Measurements from ENCODE around the gene PTGS1.

Gene PTGS1

GRCh38 chr9:122376796-122377195, 6.0 kb downstream of the PTGS1 start:
- DNase-seq, result no peak

- no peak for DNase-seq
Measured at GRCh38 chr9:122377241-122378164, 6.7 kb downstream of the PTGS1 start.

DNA sequence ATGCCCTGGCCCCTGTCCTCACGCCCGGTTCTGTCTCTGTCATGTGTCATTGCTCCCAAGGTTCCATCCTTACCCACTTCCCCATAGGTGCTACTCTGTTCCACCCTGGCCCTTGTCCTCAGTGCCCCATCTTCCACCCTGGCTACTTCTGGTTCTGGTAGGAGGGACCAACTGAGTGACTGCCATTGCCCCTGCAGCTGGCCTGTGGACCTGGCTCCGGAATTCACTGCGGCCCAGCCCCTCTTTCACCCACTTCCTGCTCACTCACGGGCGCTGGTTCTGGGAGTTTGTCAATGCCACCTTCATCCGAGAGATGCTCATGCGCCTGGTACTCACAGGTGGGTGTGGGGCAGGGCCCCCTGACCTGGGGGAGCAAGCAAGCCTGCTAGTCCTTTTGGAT, 7.4 kb downstream of the PTGS1 start:
- no peak for DNase-seq

DNA sequence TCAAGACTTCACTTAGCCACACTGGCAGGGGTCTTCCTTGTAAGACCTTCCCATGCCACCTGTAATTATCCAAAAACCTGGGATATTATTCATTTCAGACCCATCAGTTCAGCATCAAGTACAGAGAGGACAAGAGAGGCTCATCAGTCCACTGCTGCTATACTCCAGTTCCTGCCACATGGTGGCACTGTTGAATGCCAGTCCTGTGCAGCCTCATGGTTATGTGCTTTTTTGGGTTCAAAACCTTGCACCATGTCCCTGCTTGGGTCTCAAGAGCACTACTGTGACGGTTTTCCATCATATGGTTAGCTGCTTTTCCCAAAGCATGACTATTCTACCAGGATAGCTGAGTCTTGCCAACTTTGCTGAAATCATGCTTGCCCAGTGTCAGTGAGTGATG, 8.5 kb downstream of the PTGS1 start:
- DNase-seq, result no peak

GRCh38 chr9:122380293-122380692, 9.5 kb downstream of the PTGS1 start:
- no peak for DNase-seq

DNA sequence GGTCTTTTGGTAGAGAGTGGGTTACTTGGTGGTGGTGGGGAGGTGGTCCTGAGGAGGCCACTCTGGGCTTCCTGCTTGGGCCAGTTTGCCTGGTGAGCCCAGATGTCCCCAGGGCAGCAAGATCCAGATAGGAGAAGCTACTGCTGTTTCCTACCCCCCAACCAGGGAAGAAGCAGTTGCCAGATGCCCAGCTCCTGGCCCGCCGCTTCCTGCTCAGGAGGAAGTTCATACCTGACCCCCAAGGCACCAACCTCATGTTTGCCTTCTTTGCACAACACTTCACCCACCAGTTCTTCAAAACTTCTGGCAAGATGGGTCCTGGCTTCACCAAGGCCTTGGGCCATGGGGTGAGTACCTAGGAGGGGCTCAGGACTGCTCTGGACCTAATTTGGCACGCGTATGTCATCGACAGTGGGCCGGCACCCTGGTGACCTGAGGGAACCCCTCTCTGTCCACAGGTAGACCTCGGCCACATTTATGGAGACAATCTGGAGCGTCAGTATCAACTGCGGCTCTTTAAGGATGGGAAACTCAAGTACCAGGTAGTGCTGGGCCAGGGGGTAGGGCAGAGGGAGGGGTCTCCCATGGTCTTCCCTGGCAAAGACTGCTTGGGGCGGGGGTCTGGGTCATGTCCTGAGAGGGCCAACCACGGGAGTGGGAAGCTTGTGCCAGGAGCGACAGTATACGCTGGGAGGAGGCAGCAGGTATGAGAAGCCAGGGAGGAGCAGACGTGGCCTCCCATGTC, 10.6 kb downstream of the PTGS1 start:
- no peak for DNase-seq

- no peak for DNase-seq
Measured at GRCh38 chr9:122382901-122383850, 12.4 kb downstream of the PTGS1 start.

GRCh38 chr9:122383992-122384461, 13.2 kb downstream of the PTGS1 start:
- DNase-seq, result no peak

DNA sequence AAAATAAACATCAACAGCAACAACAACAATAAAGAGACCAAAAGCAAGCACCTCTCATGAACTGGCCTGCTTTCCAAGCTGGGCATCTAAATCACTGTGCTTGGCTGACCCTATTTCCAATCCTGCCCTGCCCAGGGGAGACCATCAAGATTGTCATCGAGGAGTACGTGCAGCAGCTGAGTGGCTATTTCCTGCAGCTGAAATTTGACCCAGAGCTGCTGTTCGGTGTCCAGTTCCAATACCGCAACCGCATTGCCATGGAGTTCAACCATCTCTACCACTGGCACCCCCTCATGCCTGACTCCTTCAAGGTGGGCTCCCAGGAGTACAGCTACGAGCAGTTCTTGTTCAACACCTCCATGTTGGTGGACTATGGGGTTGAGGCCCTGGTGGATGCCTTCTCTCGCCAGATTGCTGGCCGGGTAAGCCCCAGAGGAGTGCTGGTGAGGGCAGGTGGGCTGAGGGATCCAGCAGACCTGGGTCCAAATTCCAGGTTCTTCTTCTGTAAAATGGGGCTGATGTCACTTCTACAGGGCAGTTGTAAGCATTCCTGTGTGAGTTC, 15.6 kb downstream of the PTGS1 start:
- no peak for DNase-seq

DNA sequence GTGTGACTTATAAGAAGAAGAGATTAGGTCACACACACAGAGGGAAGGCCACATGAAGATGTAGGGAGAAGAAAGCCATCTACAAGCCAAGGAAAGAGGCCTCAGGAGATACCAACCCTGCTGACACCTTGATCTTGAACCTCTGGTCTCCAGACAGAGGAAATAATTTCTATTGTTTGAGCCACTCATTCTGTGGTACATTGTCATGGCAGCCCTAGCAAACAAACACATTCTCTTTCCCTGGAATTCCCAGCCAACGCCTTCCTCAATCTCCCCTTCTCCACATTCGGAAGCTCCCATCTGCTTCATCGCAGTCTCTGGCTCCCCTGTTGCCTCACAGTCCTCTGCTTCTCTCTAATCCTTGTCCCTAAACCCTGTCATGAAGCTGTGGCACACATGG, 16.7 kb downstream of the PTGS1 start:
- no peak for DNase-seq

GRCh38 chr9:122389195-122389594, 18.4 kb downstream of the PTGS1 start:
- no peak for DNase-seq

DNA sequence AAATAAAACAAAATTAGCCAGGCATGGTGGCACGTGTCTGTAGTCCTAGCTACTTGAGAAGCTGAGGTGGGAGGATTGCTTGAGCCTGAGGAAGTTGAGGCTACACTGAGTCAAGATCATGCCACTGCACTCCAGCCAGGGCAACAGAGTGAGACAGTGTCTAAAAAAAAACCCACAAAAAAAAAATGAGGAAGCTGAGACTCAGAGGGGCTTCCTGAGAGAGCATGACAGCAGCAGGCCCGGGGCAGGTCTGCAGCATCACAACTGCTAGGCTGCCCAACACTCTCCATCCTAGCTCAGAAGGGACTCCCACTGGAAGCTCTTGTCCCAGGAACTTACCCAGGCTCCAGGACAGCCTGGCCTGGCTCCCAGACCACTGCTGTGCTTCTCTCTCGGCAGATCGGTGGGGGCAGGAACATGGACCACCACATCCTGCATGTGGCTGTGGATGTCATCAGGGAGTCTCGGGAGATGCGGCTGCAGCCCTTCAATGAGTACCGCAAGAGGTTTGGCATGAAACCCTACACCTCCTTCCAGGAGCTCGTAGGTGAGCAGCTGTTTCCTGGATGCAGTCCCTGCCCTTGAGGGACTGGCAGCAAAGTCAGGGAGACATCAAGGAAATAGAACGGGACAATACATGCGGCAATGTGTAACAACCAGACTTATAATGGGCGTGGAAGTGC, 19.1 kb downstream of the PTGS1 start:
- no peak for DNase-seq

- no peak for DNase-seq
Measured at GRCh38 chr9:122392284-122392683, 21.5 kb downstream of the PTGS1 start.

GRCh38 chr9:122392714-122393113, 21.9 kb downstream of the PTGS1 start:
- DNase-seq, result no peak

DNA sequence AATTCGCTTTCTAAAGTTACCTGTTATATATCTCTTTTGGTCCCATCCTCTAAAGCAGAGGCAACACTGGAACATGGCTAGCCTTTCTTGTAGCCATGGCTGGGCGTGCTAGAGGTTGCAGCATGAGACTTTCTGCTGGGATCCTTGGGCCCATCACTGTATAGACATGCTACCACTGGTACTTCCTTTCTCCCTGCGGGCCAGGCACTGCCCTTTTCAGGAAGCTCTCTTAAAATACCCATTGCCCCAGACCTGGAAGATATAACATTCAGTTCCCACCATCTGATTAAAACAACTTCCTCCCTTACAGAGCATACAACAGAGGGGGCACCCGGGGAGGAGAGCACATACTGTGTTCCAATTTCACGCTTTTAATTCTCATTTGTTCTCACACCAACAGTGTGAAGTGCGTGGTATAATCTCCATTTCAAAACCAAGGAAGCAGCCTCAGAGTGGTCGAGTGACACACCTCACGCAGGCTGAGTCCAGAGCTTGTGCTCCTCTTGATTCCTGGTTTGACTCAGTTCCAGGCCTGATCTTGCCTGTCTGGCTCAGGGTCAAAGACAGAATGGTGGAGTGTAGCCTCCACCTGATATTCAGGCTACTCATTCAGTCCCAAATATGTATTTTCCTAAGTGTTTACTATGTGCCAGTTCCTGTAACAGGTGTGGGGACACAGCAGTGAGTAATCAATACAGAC, 22.6 kb downstream of the PTGS1 start:
- DNase-seq, result no peak

DNA sequence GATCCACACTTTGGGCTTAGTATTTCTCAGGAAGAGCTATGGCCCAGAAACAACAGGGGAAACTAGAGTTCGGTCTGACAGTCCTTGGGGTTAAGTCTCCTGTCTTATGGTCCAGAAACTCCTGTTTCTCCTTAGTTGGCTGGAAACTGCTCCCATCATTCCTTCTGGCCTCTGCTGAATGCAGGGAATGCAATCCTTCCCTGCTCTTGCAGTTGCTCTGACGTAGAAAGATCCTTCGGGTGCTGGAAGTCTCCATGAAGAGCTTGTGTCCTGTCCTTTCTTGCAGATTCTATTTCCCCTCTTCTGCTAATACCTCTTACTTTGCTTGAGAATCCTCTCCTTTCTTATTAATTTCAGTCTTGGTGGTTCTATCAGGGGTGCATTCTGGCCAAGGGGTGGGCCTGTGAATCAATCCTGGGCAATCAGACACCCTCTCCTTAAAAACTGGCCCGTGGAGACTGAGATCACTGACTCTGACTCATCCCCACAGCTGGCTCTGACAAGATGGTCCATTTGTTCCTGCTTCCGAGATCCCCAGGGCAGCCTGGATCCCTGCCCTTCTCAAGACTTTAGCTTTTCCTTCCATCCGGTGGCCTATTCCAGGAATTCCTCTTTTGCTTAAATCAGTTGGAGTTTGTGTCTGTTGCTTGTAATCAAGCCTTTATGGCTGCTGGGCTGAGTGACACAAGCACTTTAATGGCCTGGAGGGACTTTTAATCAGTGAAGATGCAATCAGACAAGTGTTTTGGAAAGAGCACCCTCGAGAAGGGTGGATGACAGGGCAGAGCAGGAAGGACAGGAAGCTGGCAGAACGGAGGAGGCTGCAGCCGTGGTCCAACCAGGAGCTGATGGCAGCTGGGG, 23.7 kb downstream of the PTGS1 start:
- DNase-seq, result no peak

- DNase-seq, result no peak
Measured at GRCh38 chr9:122396614-122397148, 25.9 kb downstream of the PTGS1 start.

DNA sequence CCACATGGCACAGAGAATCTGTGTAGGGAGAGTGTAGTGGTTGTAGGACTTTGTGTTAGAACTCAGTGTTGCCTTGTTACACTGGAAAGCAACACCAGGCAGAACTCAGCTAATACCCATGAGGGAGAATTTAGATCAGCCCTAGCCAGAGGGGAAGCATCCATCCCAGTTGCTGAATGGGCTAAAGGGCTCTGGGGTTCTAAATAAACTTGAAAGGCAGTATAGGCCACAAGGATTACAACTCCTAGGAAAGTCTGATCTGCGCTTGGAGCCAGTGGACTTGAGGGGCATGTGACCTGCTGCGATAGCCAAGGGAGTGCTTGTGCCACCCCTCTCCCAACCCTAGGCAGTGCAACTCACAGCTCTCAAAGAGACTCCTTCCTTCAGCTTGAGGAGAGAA, 26.9 kb downstream of the PTGS1 start:
- DNase-seq, result no peak

DNA sequence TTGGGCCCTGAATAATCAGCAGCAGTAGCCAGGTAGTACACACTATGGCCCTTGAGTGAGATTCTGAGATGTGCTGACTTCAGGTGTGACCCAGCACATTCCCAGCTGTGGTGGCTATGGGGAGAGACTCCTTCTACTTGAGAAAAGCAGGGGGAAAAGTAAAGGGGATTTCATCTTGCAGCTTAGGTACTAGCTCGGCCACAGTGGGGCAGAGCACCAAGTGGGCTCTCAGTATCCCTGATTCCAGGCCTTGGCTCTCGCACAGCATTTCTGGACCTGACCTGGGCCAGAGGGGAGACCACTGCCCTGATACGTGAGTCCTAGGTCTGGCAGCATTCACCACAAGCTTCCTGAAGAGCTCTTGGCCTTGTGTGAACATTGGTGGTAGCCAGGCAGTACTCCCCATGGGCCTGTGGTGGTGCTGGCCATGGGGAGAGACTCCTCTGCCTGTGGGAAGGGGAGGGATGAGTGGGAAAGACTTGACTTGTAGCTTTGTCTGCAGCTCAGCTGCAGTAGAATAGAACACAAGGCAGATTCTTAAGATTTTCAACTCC, 27.6 kb downstream of the PTGS1 start:
- DNase-seq, result no peak

GRCh38 chr9:122401896-122402295, 31.1 kb downstream of the PTGS1 start:
- DNase-seq, result no peak
